ENCODE results near the gene NANS.
A peak's percentile ranks its signal among the peaks of the same experiment; 100 is the strongest.
"Not testable (repeated sequence)": the region's sequence is repeated elsewhere in the genome, so short reads cannot be mapped to it uniquely, and the experiment has no call there.

NANS gene

DNA sequence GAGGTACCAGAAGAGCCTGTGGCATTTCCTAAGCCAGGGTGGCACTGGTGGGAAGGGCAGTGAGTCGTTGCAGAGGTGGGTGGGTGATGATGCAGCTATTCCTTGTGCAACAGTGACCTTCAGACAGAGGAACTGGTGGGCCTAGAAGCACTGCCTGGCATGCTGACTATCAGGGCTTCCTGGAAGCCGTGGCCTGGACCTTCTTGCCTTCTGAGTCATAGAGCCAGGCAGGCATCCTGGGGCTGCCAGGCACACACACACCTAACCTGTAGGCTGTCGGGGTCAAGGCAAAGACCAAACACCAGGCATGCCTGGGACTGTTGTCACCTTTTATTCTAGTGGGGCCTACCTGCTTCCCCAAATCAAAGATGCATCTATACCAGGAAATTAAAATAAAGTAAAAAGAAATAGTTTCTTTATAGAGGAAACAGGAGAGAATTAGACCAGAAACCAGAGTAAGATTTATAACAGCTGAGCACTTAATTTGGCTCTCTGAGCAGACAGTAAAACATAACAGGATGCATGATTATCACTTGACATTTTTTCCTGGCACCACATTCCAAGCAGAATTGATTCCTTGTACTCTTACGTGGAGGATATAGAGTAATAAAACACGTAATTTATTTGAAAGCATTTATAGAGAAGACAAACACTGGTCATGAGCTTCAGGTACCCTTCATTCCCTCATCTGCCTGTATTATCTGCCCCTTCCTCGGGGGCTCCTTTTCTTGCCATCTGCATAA lies 25.1 kb downstream of the NANS start:
- H3K36me3 Mint-ChIP-seq, result peaks cover 28% of the 10 kb centered on the region
- H3K9me3 Mint-ChIP-seq, result no peaks in the 10 kb centered on the region
- H3K27ac Mint-ChIP-seq, result no peak overlapping the region
- no peaks in the 10 kb centered on the region for H3K27me3 Mint-ChIP-seq
- peaks cover 21% of the 10 kb centered on the region for H3K4me1 Mint-ChIP-seq
- ATAC-seq, result no peak
- no peak overlapping the region for H3K4me3 Mint-ChIP-seq

DNA sequence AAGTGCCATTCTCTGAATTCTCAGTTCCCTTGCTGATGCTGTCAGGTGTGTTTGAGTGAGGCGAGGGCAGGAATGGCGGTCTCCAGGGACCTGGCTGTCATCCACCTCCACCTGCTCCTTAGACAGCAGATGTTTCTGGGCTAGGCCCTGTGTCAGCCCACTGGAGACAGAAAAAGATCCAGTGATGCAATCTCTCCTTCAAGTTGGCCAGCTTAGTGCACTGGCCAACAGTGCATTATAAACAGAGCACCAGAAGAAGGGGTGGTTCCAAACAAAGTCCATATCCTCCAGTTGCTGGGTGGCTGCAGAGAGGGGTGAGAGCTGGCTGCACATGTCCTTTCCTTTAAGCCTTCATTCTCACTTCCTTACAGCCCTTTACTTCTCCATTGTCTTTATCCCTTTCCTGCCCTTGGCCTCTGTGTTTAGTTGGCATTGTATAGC lies 26.5 kb downstream of the NANS start:
- H3K4me1 Mint-ChIP-seq, result peaks cover 28% of the 10 kb centered on the region
- H3K27me3 Mint-ChIP-seq, result no peaks in the 10 kb centered on the region
- H3K4me3 Mint-ChIP-seq, result no peak overlapping the region
- peak overlapping the region; percentile 50 for H3K27ac Mint-ChIP-seq
- H3K36me3 Mint-ChIP-seq, result peaks cover 27% of the 10 kb centered on the region
- no peaks in the 10 kb centered on the region for H3K9me3 Mint-ChIP-seq
- ATAC-seq, result no peak

DNA sequence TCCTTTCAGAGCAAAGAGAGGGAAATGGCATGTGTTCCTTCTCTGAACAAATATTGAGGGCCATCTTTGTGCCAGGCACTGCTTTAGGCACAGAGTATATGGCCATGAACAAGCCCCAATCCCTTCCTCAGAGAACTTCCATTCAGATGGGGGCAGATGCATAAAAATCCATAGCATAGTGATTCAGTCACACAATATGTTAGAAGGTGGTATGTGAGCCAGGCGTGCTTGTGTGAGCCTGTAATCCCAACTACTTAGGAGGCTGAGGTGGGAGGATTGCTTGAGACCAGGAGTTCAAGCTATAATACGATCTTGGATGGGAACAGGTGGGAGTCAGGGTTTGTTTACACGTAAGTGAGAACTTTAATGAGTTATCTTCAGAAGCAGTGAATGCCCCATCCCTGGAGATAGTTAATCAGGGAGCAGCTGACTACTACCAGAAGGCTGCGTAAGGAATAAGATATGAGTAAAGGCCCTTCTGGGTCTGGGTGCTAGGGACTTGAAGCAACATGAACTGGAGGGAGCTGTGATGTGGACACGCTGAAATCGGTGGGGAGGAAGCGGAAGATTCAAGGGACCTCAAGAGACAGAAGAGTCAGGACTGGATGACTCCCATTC lies 27.1 kb downstream of the NANS start:
- ATAC-seq, result no peak
- Mint-ChIP-seq H3K36me3 (peaks cover 25% of the 10 kb centered on the region), H3K27me3 (no peaks in the 10 kb centered on the region), H3K27ac (peak overlapping the region; percentile 50), H3K9me3 (no peaks in the 10 kb centered on the region), H3K4me3 (no peak overlapping the region), H3K4me1 (peaks cover 28% of the 10 kb centered on the region)

DNA sequence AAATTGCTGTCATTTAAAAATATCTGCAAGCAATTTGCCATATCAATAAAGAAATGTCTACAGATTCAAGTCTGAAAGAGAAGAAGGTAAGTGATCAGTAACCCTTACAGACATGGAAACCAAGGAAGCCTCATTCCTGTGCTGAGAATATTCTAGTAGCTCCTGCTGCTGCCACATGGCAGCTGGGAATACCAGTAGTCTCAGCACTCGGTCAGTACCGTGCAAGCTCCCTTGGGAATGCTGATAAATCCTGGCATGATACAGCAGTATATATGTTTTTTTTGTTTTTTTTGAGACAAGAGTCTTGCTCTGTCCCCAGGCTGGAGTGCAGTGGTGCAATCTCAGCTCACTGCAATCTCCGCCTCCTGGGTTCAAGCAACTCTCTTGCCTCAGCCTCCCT lies 27.9 kb downstream of the NANS start:
- no peak for ATAC-seq
- Mint-ChIP-seq H3K36me3 (peaks cover 25% of the 10 kb centered on the region), H3K27ac (peak overlapping the region; percentile 50), H3K9me3 (no peaks in the 10 kb centered on the region), H3K4me1 (peaks cover 28% of the 10 kb centered on the region), H3K4me3 (no peak overlapping the region), H3K27me3 (no peaks in the 10 kb centered on the region)

DNA sequence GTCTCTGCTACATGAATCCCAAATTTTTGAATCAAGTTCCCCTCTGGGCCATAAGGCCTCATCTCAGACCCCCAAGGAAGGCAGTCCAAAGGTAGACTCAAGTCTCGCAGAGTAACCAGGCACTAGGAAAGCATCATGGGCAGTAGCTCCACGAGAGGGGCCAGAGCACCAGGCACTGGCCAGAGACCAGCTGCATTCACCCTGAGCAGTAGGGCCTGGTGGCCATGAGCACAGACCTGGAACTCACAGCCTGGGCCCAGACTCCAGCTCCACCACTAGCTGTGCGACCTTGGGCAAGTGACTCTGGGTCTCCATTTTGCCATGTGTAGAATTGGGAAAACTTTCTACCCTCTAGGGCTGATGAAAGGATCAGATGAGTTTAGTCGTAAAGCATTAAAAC lies 28.5 kb downstream of the NANS start:
- H3K4me1 Mint-ChIP-seq, result peaks cover 28% of the 10 kb centered on the region
- no peak overlapping the region for H3K4me3 Mint-ChIP-seq
- H3K9me3 Mint-ChIP-seq, result no peaks in the 10 kb centered on the region
- no peak for ATAC-seq
- H3K36me3 Mint-ChIP-seq, result peaks cover 27% of the 10 kb centered on the region
- peak overlapping the region; percentile 48 for H3K27ac Mint-ChIP-seq
- no peaks in the 10 kb centered on the region for H3K27me3 Mint-ChIP-seq

DNA sequence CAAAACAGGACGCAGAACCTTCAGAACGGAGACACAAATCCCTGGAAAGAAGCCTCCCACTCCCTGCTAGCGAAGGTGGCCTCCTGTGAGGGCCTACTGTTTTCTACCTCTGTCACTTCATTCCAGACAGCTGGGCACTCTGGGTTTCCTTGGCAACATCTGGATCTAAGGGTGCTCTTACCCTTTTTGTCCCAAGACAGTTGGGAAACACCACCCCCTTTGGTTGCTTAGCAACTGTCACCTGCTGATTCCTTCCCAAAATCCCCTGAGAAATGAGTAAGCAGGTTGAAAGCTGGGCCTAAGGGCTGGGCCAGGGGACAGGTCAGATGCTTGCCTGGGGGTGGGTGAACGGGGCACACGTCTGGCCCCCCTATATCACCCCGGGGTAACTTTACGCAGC lies 29.4 kb downstream of the NANS start:
- no peak overlapping the region for H3K4me3 Mint-ChIP-seq
- H3K27me3 Mint-ChIP-seq, result no peaks in the 10 kb centered on the region
- peaks cover 29% of the 10 kb centered on the region for H3K36me3 Mint-ChIP-seq
- peak overlapping the region; percentile 48 for H3K27ac Mint-ChIP-seq
- H3K9me3 Mint-ChIP-seq, result no peaks in the 10 kb centered on the region
- H3K4me1 Mint-ChIP-seq, result peaks cover 28% of the 10 kb centered on the region
- no peak for ATAC-seq

DNA sequence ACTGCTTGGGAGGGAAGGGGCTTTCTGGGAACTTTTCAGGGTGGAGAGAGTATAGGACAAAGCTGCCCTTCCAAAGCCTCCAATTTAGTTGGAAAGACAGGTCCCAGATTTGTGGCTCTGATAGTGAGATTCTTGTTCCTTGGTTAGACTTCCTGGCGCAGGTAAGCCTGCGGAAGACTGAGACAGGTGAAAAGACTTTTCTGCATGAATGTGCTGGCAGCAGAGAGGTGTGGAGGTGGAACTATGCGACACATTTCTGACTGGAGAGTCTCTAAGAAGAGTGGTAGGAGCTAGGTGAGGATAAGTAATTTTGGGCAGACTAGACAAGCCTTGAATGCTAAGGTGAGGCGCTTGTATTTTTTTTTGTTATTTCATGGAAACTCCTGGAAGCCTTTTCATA lies 29.9 kb downstream of the NANS start:
- H3K9me3 Mint-ChIP-seq, result no peaks in the 10 kb centered on the region
- H3K36me3 Mint-ChIP-seq, result peaks cover 29% of the 10 kb centered on the region
- H3K4me3 Mint-ChIP-seq, result peak overlapping the region; percentile 41
- H3K27me3 Mint-ChIP-seq, result no peaks in the 10 kb centered on the region
- H3K27ac Mint-ChIP-seq, result peak overlapping the region; percentile 48
- no peak for ATAC-seq
- H3K4me1 Mint-ChIP-seq, result peaks cover 28% of the 10 kb centered on the region

DNA sequence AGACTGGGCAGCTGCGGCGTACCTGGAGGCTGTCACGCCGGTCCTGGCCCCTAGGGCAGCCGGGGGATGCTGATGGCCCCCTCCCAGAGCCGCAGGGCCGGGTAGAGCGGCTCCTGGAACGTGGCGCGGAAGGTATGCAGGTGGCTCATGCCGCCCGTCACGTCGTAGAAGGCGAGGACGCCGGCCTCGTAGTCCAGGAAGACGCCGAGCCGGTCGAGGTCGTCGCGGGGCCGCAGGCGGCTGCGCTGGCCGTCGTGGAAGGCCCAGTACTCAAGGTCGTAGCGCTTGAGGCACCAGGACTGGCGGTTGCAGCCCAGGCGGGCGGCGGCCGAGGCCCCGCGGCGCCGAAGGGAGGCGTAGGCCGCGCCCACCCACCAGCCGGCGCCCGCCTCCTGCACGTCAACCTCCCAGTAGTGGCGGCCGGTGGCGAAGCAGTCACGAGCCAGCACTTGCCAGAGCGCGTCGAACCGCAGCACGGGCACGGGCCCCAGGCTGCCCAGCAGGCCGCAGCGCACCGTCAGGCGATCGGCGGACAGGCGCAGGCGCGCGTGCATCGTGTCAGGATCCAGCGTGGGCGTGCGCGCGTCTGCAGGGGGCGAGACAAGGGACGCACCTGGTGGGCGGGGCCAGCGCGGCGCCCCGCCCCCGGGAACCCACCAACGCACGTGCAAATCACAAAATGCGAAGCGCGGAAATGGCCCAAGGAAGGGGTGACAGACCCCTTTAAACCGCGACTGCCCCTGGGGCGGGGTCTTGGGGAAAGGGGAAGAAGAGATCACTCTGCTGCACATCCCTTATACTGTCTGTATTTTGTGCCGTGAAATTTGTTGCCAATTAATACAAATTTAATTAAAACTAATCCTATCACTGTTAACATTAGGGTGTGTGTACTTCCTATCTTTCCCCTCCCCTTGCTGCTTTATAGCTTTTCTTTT lies 31.2 kb downstream of the NANS start:
- H3K9me3 Mint-ChIP-seq, result no peaks in the 10 kb centered on the region
- peak overlapping the region; percentile 65 for H3K4me3 Mint-ChIP-seq
- peak; percentile 86 for ATAC-seq
- H3K27me3 Mint-ChIP-seq, result no peaks in the 10 kb centered on the region
- peak overlapping the region; percentile 48 for H3K27ac Mint-ChIP-seq
- H3K36me3 Mint-ChIP-seq, result peaks cover 29% of the 10 kb centered on the region
- H3K4me1 Mint-ChIP-seq, result peaks cover 28% of the 10 kb centered on the region

DNA sequence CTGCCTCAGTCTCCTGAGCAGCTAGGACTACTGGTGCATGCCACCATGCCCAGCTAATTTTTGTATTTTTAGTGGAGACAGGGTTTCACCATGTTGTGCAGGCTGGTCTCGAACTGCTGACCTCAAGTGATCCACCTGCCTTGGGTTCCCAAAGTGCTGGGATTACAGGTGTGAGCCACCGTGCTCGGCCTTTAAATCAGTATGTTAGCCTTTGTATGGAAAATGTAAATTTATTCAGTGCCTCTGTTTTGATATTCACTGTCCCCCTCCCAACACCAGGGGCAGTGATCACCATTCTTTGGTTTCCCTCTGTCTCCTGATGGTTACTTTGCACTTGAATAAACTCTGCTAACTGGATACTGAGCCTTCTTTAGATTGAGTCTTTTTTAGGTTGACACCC lies 34.1 kb downstream of the NANS start:
- not testable (repeated sequence) for H3K4me3 Mint-ChIP-seq, H3K9me3 Mint-ChIP-seq, ATAC-seq, H3K27me3 Mint-ChIP-seq, H3K27ac Mint-ChIP-seq
- Mint-ChIP-seq H3K4me1 (peaks cover 17% of the 10 kb centered on the region), H3K36me3 (peaks cover 39% of the 10 kb centered on the region)

DNA sequence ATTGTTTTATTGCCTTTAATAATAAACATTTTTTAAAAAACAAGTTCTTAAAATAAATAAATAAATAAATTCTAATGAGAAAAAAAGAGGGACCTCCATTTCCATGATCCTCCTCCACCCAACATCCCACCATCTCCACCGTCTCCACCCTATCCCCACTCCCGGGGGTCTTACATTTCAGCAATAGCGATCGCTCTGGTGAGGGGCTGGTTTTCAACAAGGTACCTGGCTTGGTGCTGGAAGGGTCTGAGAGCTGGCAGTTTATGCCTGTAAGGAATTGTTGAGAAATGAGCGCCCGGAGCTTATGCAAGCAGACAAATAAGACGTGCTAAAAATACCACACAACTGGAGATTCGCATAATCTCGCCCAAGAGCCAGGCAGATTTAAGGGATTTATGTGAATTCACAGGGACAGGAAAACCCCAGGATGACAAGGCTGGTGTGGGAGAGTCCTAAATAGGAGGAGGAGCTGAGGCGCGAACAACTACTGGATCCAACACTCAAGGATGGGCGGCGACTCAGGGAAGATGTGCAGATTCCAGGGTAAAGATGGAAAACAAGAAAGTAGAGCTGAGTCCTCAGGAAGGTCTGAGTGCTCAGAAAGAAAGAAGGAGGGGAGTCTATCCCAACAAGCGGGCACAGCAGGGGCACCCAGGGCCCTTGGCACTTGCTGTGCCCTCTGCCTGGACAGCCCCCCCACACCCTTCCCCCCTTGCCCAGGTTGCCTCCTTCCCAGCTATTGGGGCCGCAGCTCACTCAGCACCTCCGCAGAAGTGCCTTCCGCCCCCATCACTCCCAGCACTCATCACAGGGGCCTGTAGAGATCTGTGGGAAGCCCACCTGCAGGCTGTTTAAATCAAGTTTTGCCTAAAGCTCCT lies 35.4 kb downstream of the NANS start:
- no peak for ATAC-seq
- no peak overlapping the region for H3K27ac Mint-ChIP-seq
- peaks cover 4% of the 10 kb centered on the region for H3K4me1 Mint-ChIP-seq
- H3K27me3 Mint-ChIP-seq, result no peaks in the 10 kb centered on the region
- no peaks in the 10 kb centered on the region for H3K9me3 Mint-ChIP-seq
- no peak overlapping the region for H3K4me3 Mint-ChIP-seq
- H3K36me3 Mint-ChIP-seq, result peaks cover 36% of the 10 kb centered on the region

DNA sequence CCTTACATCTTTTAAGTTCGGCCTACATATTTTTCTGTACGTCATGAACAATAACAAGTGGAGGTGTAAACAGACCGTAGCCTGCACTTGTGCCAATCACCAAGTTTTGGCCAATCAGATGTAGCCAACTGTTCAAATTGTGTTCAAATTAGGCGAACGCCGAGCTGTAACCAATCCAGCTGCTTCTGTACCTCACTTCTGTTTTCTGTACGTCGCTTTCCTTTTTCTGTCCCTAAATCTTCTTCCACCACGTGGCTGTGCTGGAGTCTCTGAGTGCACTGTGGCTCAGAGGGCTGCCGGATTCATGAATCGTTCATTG lies 36.0 kb downstream of the NANS start:
- Mint-ChIP-seq H3K4me3 (no peak overlapping the region), H3K9me3 (no peaks in the 10 kb centered on the region), H3K36me3 (peaks cover 39% of the 10 kb centered on the region), H3K4me1 (peaks cover 5% of the 10 kb centered on the region), H3K27me3 (no peaks in the 10 kb centered on the region), H3K27ac (no peak overlapping the region)
- no peak for ATAC-seq

DNA sequence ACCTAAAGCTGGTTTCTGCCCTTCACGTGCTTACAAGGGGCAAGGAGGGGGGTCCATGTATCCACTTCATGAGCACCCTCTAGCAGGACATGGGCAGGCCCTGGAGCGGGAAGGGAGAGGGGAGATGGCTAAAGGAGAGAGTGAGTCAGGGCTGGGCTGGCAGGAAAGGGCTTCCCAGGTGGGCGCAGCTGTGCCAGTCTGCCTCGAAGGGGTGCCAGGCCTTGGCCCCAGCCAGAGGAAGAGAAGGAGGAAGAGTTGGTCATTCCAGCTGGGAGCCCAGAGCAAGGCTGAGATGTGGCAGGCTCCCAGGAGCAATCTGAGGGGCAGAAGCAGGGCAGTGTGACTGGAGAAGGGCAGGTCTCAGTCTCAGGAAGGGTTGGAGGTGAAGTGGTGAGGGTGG lies 37.8 kb downstream of the NANS start:
- Mint-ChIP-seq H3K36me3 (peaks cover 39% of the 10 kb centered on the region), H3K9me3 (no peaks in the 10 kb centered on the region), H3K4me1 (peaks cover 13% of the 10 kb centered on the region), H3K27me3 (no peaks in the 10 kb centered on the region), H3K27ac (no peak overlapping the region), H3K4me3 (no peak overlapping the region)
- no peak for ATAC-seq

DNA sequence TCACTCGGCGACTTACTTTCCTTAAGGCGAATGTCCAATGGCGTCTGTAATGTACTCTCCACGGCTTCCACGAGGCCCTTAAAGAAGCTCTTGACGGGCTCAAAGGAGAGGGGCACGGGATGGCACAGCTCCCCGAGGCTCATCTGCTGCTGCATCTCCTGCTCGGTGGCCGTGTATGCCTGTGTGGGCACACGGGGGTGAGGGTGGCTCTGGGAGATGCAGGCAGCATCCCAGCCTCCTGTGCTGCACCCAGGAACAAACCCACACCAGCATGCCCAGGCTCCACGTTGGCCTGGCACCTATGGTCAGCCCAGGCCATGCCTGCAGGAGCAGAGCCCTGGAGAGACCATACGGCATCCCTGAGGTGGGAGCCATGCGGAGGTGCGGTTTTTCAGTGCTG lies 38.3 kb downstream of the NANS start:
- Mint-ChIP-seq H3K27ac (no peak overlapping the region), H3K4me3 (no peak overlapping the region), H3K4me1 (peaks cover 17% of the 10 kb centered on the region), H3K9me3 (no peaks in the 10 kb centered on the region), H3K27me3 (no peaks in the 10 kb centered on the region), H3K36me3 (peaks cover 39% of the 10 kb centered on the region)
- ATAC-seq, result no peak

DNA sequence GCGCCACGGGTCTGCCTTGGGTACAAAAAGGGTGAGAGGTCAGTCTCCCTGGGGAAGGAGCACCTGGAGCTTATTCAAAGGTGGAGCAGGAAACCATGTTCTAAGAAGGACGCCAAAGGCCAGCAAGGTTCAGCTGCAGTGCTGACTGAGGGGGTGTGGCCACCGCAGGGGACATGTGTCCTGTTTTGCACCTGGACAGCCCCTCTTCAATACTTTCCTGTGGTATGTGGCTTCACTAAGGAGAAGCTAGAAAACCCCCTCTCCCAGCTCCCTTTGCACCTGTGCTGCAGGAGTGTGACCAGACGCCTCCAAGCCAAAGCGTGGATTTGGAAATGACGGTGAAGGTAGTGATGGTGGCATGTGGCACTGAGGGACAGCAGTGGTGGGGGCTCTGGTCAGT lies 38.9 kb downstream of the NANS start:
- Mint-ChIP-seq H3K36me3 (peaks cover 35% of the 10 kb centered on the region), H3K4me1 (peaks cover 22% of the 10 kb centered on the region), H3K9me3 (no peaks in the 10 kb centered on the region), H3K4me3 (no peak overlapping the region), H3K27ac (no peak overlapping the region), H3K27me3 (no peaks in the 10 kb centered on the region)
- no peak for ATAC-seq

DNA sequence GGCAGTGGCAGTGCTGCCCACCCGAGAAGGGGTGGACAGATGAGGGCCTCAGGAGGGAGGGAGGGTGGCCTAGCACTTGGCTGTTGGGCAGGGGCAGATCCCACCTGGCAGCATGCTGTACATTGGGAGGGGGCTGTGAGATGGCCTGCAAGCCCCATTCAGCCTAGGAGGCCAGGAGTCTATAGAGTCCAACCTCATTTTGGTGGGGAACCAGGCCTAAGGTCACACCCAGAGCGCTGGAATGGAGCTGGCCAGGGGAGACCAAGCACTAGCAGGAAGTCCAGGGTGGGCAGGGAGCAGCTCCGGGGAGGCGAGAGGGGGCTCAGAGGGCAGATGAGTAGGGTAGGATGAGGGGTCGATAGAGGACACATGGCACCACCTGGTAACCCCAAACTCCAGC lies 39.6 kb downstream of the NANS start:
- Mint-ChIP-seq H3K27ac (no peak overlapping the region), H3K9me3 (no peaks in the 10 kb centered on the region), H3K4me1 (peaks cover 24% of the 10 kb centered on the region), H3K27me3 (no peaks in the 10 kb centered on the region), H3K36me3 (peaks cover 35% of the 10 kb centered on the region), H3K4me3 (no peak overlapping the region)
- no peak for ATAC-seq
